Body of pancreas (tissue), 4 donors: ENCODE data around the gene PRKRIP1.
"Not testable (repeated sequence)": the region's sequence is repeated elsewhere in the genome, so short reads cannot be mapped to it uniquely, and the experiment has no call there.

Source experiments
- POLR2A ChIP-seq, 3 donors: fragments of 450-650 bp; IDR thresholded peaks; one replicate each; pipeline ENCODE4 v1.6.1; 2016; ENCODE audit warnings: antibody characterized with exemption in 3 of 3, mild to moderate bottlenecking in 2 of 3
- TF ChIP-seq, protein P1 (sequence below), 7 experiments: fragments of 450-650 bp in 4 of 7; fragments of 200-600 bp in 3 of 7; sonication (generic) in 3 of 7; IDR thresholded peaks; one replicate each; pipeline ENCODE4 v1.5.1; 2016 to 2019; ENCODE audit warnings: antibody characterized with exemption in 7 of 7

DNA sequence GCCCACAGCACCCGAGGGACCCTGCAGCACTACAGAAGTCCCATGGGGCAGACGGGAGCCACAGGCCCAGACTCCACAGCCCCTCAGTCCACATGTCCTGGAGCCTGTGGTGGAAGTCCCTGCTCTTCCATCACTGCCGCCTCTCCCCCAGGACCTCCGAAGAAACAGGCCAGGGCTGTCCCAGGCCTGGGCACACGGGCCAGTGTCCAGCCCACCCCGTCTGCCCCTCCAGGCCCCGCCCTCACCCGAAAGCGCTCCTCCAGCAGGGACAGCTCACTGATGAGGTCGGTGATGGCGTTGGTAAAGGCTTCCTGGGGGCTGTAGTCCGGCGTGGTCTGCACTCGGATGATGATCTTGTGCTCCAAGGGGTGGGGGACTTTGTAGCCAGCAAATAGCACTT is 78.0 kb downstream of the PRKRIP1 start:
- TF ChIP-seq, protein P1, sequence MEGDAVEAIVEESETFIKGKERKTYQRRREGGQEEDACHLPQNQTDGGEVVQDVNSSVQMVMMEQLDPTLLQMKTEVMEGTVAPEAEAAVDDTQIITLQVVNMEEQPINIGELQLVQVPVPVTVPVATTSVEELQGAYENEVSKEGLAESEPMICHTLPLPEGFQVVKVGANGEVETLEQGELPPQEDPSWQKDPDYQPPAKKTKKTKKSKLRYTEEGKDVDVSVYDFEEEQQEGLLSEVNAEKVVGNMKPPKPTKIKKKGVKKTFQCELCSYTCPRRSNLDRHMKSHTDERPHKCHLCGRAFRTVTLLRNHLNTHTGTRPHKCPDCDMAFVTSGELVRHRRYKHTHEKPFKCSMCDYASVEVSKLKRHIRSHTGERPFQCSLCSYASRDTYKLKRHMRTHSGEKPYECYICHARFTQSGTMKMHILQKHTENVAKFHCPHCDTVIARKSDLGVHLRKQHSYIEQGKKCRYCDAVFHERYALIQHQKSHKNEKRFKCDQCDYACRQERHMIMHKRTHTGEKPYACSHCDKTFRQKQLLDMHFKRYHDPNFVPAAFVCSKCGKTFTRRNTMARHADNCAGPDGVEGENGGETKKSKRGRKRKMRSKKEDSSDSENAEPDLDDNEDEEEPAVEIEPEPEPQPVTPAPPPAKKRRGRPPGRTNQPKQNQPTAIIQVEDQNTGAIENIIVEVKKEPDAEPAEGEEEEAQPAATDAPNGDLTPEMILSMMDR (IDR thresholded peaks at IDR 0.05), result not testable (repeated sequence)
- TF ChIP-seq POLR2A (IDR thresholded peaks at IDR 0.05), result not testable (repeated sequence)
